B cell (primary cell): ENCODE data around the gene GPC5. TPM values are rescaled to one million over a fixed set of nuclear protein-coding genes. Genes with fewer than 3 reads are reported as not detected.

Source experiments
- ATAC-seq: fragments of 200-7000 bp; cut with Tn5 transposase; one replicate; pipeline ENCODE4 v1.10.0; 2021; ENCODE audit warnings: low read depth, mild to moderate bottlenecking, moderate number of reproducible peaks, moderate library complexity
- CTCF ChIA-PET: fragments of 350-600 bp; sonication (Branson Sonifier 250); formaldehyde crosslinking; loops from one replicate; lab custom pipeline; 2021; ENCODE audit warnings: antibody characterized with exemption, inconsistent platforms; lab: Charles Lee
- POLR2A ChIA-PET: fragments of 350-600 bp; sonication (Branson Sonifier 250); formaldehyde crosslinking; loops from one replicate; lab custom pipeline; 2021; ENCODE audit warnings: antibody characterized with exemption; lab: Charles Lee
- DNase-seq: peaks from one replicate; pipeline ENCODE4 v3.0.0; 2013
- H2AFZ ChIP-seq: 2 replicates; pipeline ENCODE4 v1.6.1; 2012; ENCODE audit warnings: mild to moderate bottlenecking, low read depth, low read length; ENCODE audit not compliant: insufficient read depth, poor library complexity, severe bottlenecking
- H3K27ac ChIP-seq, 2 donors: 1 replicate in 1 of 2; 2 replicates in 1 of 2; pipeline ENCODE4 v1.5.1; 2012 to 2013; ENCODE audit warnings: low read length in 2 of 2, mild to moderate bottlenecking in 2 of 2, moderate library complexity in 1 of 2
- H3K27me3 ChIP-seq, 4 experiments: fragments of 200-600 bp in 1 of 4; sonication (generic) in 1 of 4; replicated peaks in 1 of 4; 1 replicate in 2 of 4; 2 replicates in 2 of 4; pipeline versions ENCODE4 v1.6.1 to v1.7.0; 2013 to 2016; ENCODE audit warnings: low read length in 3 of 4, mild to moderate bottlenecking in 2 of 4, mixed read lengths in 1 of 4, moderate library complexity in 1 of 4; ENCODE audit not compliant: insufficient read depth in 4 of 4, control insufficient read depth in 3 of 4; ENCODE audit errors: control extremely low read depth in 1 of 4
- H3K36me3 ChIP-seq, 2 experiments: replicated peaks in 1 of 2; 1 replicate in 1 of 2; 2 replicates in 1 of 2; pipeline versions ENCODE4 v1.6.1 to v1.7.1; 2013; ENCODE audit warnings: low read length in 1 of 2; ENCODE audit not compliant: insufficient read depth in 2 of 2, control insufficient read depth in 1 of 2; ENCODE audit errors: control extremely low read depth in 1 of 2, extremely low read depth in 1 of 2
- H3K4me1 ChIP-seq, 2 donors: fragments of 200-600 bp in 1 of 2; sonication (generic) in 1 of 2; 1 replicate in 1 of 2; 2 replicates in 1 of 2; pipeline versions ENCODE4 v1.5.1 to v1.6.1; 2013 to 2017; ENCODE audit warnings: low read length in 2 of 2; ENCODE audit not compliant: control insufficient read depth in 2 of 2, insufficient read depth in 2 of 2
- H3K4me2 ChIP-seq: replicated peaks from 2 replicates; pipeline ENCODE3; 2012; ENCODE audit warnings: mild to moderate bottlenecking, low read depth, low read length; ENCODE audit not compliant: poor library complexity, severe bottlenecking
- H3K4me3 ChIP-seq, 5 experiments: fragments of 200-600 bp in 1 of 5; sonication (generic) in 1 of 5; 1 replicate in 3 of 5; 2 replicates in 2 of 5; pipeline versions ENCODE4 v1.5.1 to v1.7.0; 2011 to 2016; ENCODE audit warnings: low read length in 4 of 5, mild to moderate bottlenecking in 4 of 5, low read depth in 2 of 5, control low read depth in 1 of 5, moderate library complexity in 1 of 5; ENCODE audit not compliant: insufficient read depth in 1 of 5; ENCODE audit errors: control extremely low read depth in 1 of 5, extremely low read depth in 1 of 5
- H3K79me2 ChIP-seq: fragments of 200-600 bp; sonication (generic); one replicate; pipeline ENCODE4 v1.6.0; 2016; ENCODE audit warnings: low read length; ENCODE audit not compliant: control insufficient read depth, insufficient read depth
- H3K9ac ChIP-seq: fragments of 200-600 bp; sonication (generic); 2 replicates; pipeline ENCODE4 v1.6.1; 2017; ENCODE audit warnings: mild to moderate bottlenecking, low read length, moderate library complexity
- H3K9me3 ChIP-seq, 3 donors: one replicate each; pipeline versions ENCODE4 v1.6.1 to v1.7.1; 2013; ENCODE audit warnings: low read length in 2 of 3; ENCODE audit not compliant: control insufficient read depth in 2 of 3, insufficient read depth in 1 of 3; ENCODE audit errors: control extremely low read depth in 1 of 3
- H4K20me1 ChIP-seq: 2 replicates; pipeline ENCODE4 v1.6.0; 2012; ENCODE audit warnings: mild to moderate bottlenecking, low read length; ENCODE audit not compliant: insufficient read depth, control insufficient read depth, poor library complexity, severe bottlenecking
- H3K27ac Mint-ChIP-seq: one replicate; pipeline ENCODE4 v1.8.0; 2021; ENCODE audit warnings: mixed read lengths
- H3K27me3 Mint-ChIP-seq: one replicate; pipeline ENCODE4 v1.8.0; 2021; ENCODE audit warnings: mixed read lengths
- H3K4me1 Mint-ChIP-seq: one replicate; pipeline ENCODE4 v1.8.0; 2021; ENCODE audit warnings: mixed read lengths
- H3K4me3 Mint-ChIP-seq: one replicate; pipeline ENCODE4 v1.8.0; 2021; ENCODE audit warnings: mixed read lengths
- H3K9me3 Mint-ChIP-seq: one replicate; pipeline ENCODE4 v1.8.0; 2022; ENCODE audit warnings: mixed read lengths; ENCODE audit not compliant: insufficient read depth
- EZH2 ChIP-seq: IDR thresholded peaks from 2 replicates; pipeline ENCODE4 v1.6.1; 2012; ENCODE audit warnings: borderline replicate concordance, low read depth, mild to moderate bottlenecking, moderate library complexity, low read length; ENCODE audit not compliant: insufficient read depth, poor library complexity, severe bottlenecking
- WGBS: methylation state at CpG from one replicate; pipeline ENCODE4 v1.1.5; 2013; ENCODE audit warnings: missing lambda C conversion rate; ENCODE audit not compliant: insufficient coverage; 5-methylcytosine and 5-hydroxymethylcytosine counted together
- intact Hi-C: fragments of 100-400 bp; cut with micrococcal nuclease; formaldehyde crosslinking; loops from one replicate; pipeline ENCODE4 v1.10.0; 2022
- polyA plus RNA-seq: library from polyadenylated mRNA; depleted of rRNA; stranded (reverse); fragments of >200 nt; gene quantifications from 2 replicates; pipeline ENCODE4 v1.2.3, GENCODE V29; 2012
- total RNA-seq, 2 donors: library from RNA; stranded (reverse); fragments of 120-200 nt in 1 of 2; gene quantifications; 1 replicate in 1 of 2; 2 replicates in 1 of 2; pipeline versions ENCODE4 v1.2.3 to v1.2.4, GENCODE V29; 2013 to 2022
- TF ChIP-seq, protein P1 (sequence below): fragments of 200-600 bp; IDR thresholded peaks from one replicate; pipeline ENCODE4 v1.8.0; 2022; ENCODE audit warnings: antibody characterized with exemption, mild to moderate bottlenecking

The GPC5 gene
- total and polyA plus RNA-seq, 2 donors (not counting 1 experiment from before 2014, with no cell fraction given) = 0.15 to 0.30 TPM

DNA sequence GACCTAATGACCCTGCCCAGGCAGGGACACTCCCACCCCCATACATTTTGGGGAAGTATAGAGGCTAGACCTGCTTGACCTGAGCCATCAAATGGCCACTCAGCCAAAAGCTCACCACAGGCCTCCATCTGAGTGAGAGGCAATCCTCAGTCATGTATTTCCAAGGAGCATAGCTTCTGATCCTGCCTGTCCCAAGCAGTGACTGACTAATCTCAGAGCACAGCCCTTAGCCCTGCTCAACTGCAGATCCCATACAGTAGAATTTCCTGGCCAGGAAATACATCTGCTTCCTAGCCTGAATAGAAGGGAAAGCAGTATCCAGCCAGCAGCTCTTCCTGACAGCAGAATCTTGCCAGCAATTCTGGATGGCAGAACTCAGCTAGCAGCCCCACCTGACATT lies 947.6 kb downstream of the GPC5 start:
- no peaks in the 10 kb centered on the region for H3K36me3 ChIP-seq
- H3K9me3 Mint-ChIP-seq = peaks cover 4% of the 10 kb centered on the region
- no peaks in the 10 kb centered on the region for H3K4me1 Mint-ChIP-seq
- TF ChIP-seq, protein P1, sequence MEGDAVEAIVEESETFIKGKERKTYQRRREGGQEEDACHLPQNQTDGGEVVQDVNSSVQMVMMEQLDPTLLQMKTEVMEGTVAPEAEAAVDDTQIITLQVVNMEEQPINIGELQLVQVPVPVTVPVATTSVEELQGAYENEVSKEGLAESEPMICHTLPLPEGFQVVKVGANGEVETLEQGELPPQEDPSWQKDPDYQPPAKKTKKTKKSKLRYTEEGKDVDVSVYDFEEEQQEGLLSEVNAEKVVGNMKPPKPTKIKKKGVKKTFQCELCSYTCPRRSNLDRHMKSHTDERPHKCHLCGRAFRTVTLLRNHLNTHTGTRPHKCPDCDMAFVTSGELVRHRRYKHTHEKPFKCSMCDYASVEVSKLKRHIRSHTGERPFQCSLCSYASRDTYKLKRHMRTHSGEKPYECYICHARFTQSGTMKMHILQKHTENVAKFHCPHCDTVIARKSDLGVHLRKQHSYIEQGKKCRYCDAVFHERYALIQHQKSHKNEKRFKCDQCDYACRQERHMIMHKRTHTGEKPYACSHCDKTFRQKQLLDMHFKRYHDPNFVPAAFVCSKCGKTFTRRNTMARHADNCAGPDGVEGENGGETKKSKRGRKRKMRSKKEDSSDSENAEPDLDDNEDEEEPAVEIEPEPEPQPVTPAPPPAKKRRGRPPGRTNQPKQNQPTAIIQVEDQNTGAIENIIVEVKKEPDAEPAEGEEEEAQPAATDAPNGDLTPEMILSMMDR = no peak
- TF ChIP-seq EZH2 = no peak
- no peak overlapping the region for H3K27ac Mint-ChIP-seq
- DNase-seq = no peak
- no peak for ATAC-seq
- H2AFZ ChIP-seq = no peak overlapping the region
- no peaks in the 10 kb centered on the region for H3K4me1 ChIP-seq
- no peak overlapping the region for H3K4me3 Mint-ChIP-seq
- POLR2A ChIA-PET = no interaction called here
- no peaks in the 10 kb centered on the region for H3K79me2 ChIP-seq
- H3K4me2 ChIP-seq = no peak overlapping the region
- H3K4me3 ChIP-seq = no peak overlapping the region
- peaks cover 0 to 3% (median 0%) of the 10 kb centered on the region in 3 donors for H3K9me3 ChIP-seq
- H3K27me3 Mint-ChIP-seq = no peaks in the 10 kb centered on the region
- H3K27ac ChIP-seq = no peak overlapping the region
- H3K27me3 ChIP-seq = no peaks in the 10 kb centered on the region
- CTCF ChIA-PET = no interaction called here
- H4K20me1 ChIP-seq = no peaks in the 10 kb centered on the region
- intact Hi-C loops = no loop called here
- H3K9ac ChIP-seq = no peak overlapping the region

DNA sequence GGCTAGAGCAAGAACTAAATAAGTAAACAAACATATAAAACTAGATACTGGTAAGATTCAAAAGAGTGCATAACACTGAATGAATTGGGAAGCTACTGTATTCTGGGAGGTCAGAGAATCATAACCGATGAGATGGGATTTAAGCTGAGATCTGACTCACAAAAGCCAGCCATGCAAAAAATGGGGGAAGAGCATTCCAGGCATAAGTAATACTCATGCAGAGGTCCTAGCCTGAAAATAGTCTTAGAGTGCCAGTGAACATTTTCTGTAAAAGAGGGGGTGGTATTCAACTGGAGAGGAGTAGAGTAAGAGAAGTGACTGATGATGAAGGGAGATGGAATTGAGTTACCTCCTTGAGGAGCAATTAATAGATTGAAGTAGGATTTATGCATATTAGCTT lies 956.2 kb downstream of the GPC5 start:
- Histone ChIP-seq H3K27ac (no peak overlapping the region), H3K4me3 (no peak overlapping the region), H3K9ac (no peak overlapping the region), H3K79me2 (no peaks in the 10 kb centered on the region), H3K27me3 (no peaks in the 10 kb centered on the region), H3K4me2 (no peak overlapping the region), H3K9me3 (peaks cover 0 to 7% (median 5%) of the 10 kb centered on the region in 3 donors), H3K4me1 (no peaks in the 10 kb centered on the region), H2AFZ (no peak overlapping the region), H3K36me3 (no peaks in the 10 kb centered on the region), H4K20me1 (no peaks in the 10 kb centered on the region)
- Mint-ChIP-seq H3K27ac (no peak overlapping the region), H3K27me3 (no peaks in the 10 kb centered on the region), H3K9me3 (peaks cover 5% of the 10 kb centered on the region), H3K4me3 (no peak overlapping the region), H3K4me1 (no peaks in the 10 kb centered on the region)
- ATAC-seq (no peak), DNase-seq (no peak)
- 100% methylated on average over 1 of the region's 1 CpG for WGBS
- ChIA-PET CTCF (no interaction called here), POLR2A (no interaction called here)
- intact Hi-C loops = no loop called here
- no peak for TF ChIP-seq EZH2
- TF ChIP-seq, protein P1 = no peak
